HL-60/S4 (cell line): Measurements from ENCODE around the gene PAPOLA.
"Not testable (repeated sequence)": the region's sequence is repeated elsewhere in the genome, so short reads cannot be mapped to it uniquely, and the experiment has no call there.

ENCODE experiments used
- in situ Hi-C: fragments of 300-500 bp; cut with MboI; formaldehyde crosslinking; loops from 2 replicates; pipeline ENCODE4 v1.14.3; 2022; ENCODE audit warnings: low sequenced_read_pairs

The PAPOLA gene

GRCh38 chr14:96501740-96502620, at the start of gene PAPOLA:
PAPOLA (plus strand) TSS chr14:96502382; CDS start chr14:96502593, 211 bp downstream.
- in situ Hi-C loops, result no loop called here

- in situ Hi-C loops, result no loop called here
Observed at GRCh38 chr14:96452684-96453083, 49.5 kb upstream of the PAPOLA start.

GRCh38 chr14:96455588-96455987, 46.6 kb upstream of the PAPOLA start:
- in situ Hi-C loops, result no loop called here

- in situ Hi-C loops, result no loop called here
Observed at GRCh38 chr14:96459851-96460250, 42.3 kb upstream of the PAPOLA start.

GRCh38 chr14:96461950-96462798, 40.0 kb upstream of the PAPOLA start:
- in situ Hi-C loops, result no loop called here

- in situ Hi-C loops, result no loop called here
Observed at GRCh38 chr14:96464136-96464535, 38.0 kb upstream of the PAPOLA start.

GRCh38 chr14:96466918-96467317, 35.3 kb upstream of the PAPOLA start:
- in situ Hi-C loops, result no loop called here

- in situ Hi-C loops, result no loop called here
Observed at GRCh38 chr14:96470331-96470730, 31.9 kb upstream of the PAPOLA start.

- in situ Hi-C loops, result not testable (repeated sequence)
Observed at GRCh38 chr14:96470967-96471366, 31.2 kb upstream of the PAPOLA start.

GRCh38 chr14:96478119-96478518, 24.1 kb upstream of the PAPOLA start:
- in situ Hi-C loops, result no loop called here

GRCh38 chr14:96479435-96480146, 22.6 kb upstream of the PAPOLA start:
- in situ Hi-C loops, result no loop called here

- in situ Hi-C loops, result no loop called here
Observed at GRCh38 chr14:96481731-96482314, 20.4 kb upstream of the PAPOLA start.

GRCh38 chr14:96482986-96483385, 19.2 kb upstream of the PAPOLA start:
- in situ Hi-C loops, result no loop called here

- in situ Hi-C loops, result no loop called here
Observed at GRCh38 chr14:96484399-96484798, 17.8 kb upstream of the PAPOLA start.

- in situ Hi-C loops, result no loop called here
Observed at GRCh38 chr14:96486705-96487104, 15.5 kb upstream of the PAPOLA start.

- in situ Hi-C loops, result no loop called here
Observed at GRCh38 chr14:96489327-96489726, 12.9 kb upstream of the PAPOLA start.

GRCh38 chr14:96493178-96493577, 9.0 kb upstream of the PAPOLA start:
- in situ Hi-C loops, result no loop called here

- in situ Hi-C loops, result no loop called here
Observed at GRCh38 chr14:96494331-96494730, 7.9 kb upstream of the PAPOLA start.

GRCh38 chr14:96497087-96497486, 5.1 kb upstream of the PAPOLA start:
- in situ Hi-C loops, result no loop called here

- in situ Hi-C loops, result no loop called here
Observed at GRCh38 chr14:96497586-96497985, 4.6 kb upstream of the PAPOLA start.

GRCh38 chr14:96501217-96501739, 904 bp upstream of the PAPOLA start:
- in situ Hi-C loops, result no loop called here
